ENCODE data around the gene NAPG.

- TF ChIP-seq CTCF (IDR thresholded peaks at IDR 0.05; ENCODE audit: insufficient read depth, low read depth, low read length) (no peak), EZH2 (IDR thresholded peaks at IDR 0.05; ENCODE audit: insufficient read depth, low read length) (no peak)
Measured at GRCh38 chr18:10580215-10580614, 54.4 kb downstream of the NAPG start.

Data from astrocyte (in vitro differentiated cells and primary cell).